ENCODE results near the gene PMEL. TPM values are rescaled to one million over a fixed set of nuclear protein-coding genes. Genes with fewer than 3 reads are reported as not detected.

PMEL gene
- total and polyA plus RNA-seq, 4 donors = 1.1 to 4.5 (median 2.4) TPM

- Histone ChIP-seq H3K36me3 (ENCODE audit: control insufficient read depth in 4 of 4, insufficient read depth in 3 of 4, low read depth in 1 of 4, low read length in 3 of 4) (no peaks in the 10 kb centered on the region), H3K9me3 (ENCODE audit: control insufficient read depth in 4 of 4, low read length in 3 of 4) (no peaks in the 10 kb centered on the region), H3K27me3 (ENCODE audit: control insufficient read depth in 4 of 4, insufficient read depth in 4 of 4, low read length in 3 of 4) (no peaks in the 10 kb centered on the region), H3K9ac (ENCODE audit: low read depth in 1 of 2, low read length in 2 of 2) (no peak overlapping the region), H3K4me1 (ENCODE audit: control insufficient read depth in 4 of 4, insufficient read depth in 4 of 4, low read length in 3 of 4) (peaks cover 0 to 7% (median 5%) of the 10 kb centered on the region in 4 donors), H3K27ac (ENCODE audit: low read depth in 1 of 2, low read length in 2 of 2) (no peak overlapping the region), H3K4me3 (ENCODE audit: low read depth in 1 of 3, low read length in 3 of 3) (no peak overlapping the region)
- no peak for TF ChIP-seq JUND (IDR thresholded peaks at IDR 0.05)
- TF ChIP-seq ZBTB33 (IDR thresholded peaks at IDR 0.05) = no peak
- DNase-seq (ENCODE audit: low spot score) = no peak
- 95% methylated on average over 1 of the region's 1 CpG for WGBS
Measured at GRCh38 chr12:55942577-55943136, 23.2 kb downstream of the PMEL start.

- Histone ChIP-seq H3K27me3 (ENCODE audit: control insufficient read depth in 4 of 4, insufficient read depth in 4 of 4, low read length in 3 of 4) (no peaks in the 10 kb centered on the region), H3K36me3 (ENCODE audit: control insufficient read depth in 4 of 4, insufficient read depth in 3 of 4, low read depth in 1 of 4, low read length in 3 of 4) (no peaks in the 10 kb centered on the region), H3K9ac (ENCODE audit: low read depth in 1 of 2, low read length in 2 of 2) (no peak overlapping the region), H3K4me1 (ENCODE audit: control insufficient read depth in 4 of 4, insufficient read depth in 4 of 4, low read length in 3 of 4) (peaks cover 0 to 7% (median 5%) of the 10 kb centered on the region in 4 donors), H3K27ac (ENCODE audit: low read depth in 1 of 2, low read length in 2 of 2) (no peak overlapping the region), H3K9me3 (ENCODE audit: control insufficient read depth in 4 of 4, low read length in 3 of 4) (no peaks in the 10 kb centered on the region), H3K4me3 (ENCODE audit: low read depth in 1 of 3, low read length in 3 of 3) (no peak overlapping the region)
- 82% methylated on average over 4 of the region's 4 CpGs for WGBS
- DNase-seq (ENCODE audit: low spot score) = no peak
- TF ChIP-seq CTCF (IDR thresholded peaks at IDR 0.05; ENCODE audit: low read depth, low read length, missing input control) (no peak), YY1 (IDR thresholded peaks at IDR 0.05) (no peak), NR2F2 (IDR thresholded peaks at IDR 0.05) (no peak), ZBTB33 (IDR thresholded peaks at IDR 0.05) (no peak), MAX (IDR thresholded peaks at IDR 0.05) (no peak), FOXA2 (IDR thresholded peaks at IDR 0.05) (no peak), RXRA (IDR thresholded peaks at IDR 0.05) (no peak)
Measured at GRCh38 chr12:55942055-55942454, 23.8 kb downstream of the PMEL start.

GRCh38 chr12:55940065-55940732, 25.6 kb downstream of the PMEL start:
- Histone ChIP-seq H3K27me3 (ENCODE audit: control insufficient read depth in 4 of 4, insufficient read depth in 4 of 4, low read length in 3 of 4) (no peaks in the 10 kb centered on the region), H3K9ac (ENCODE audit: low read depth in 1 of 2, low read length in 2 of 2) (no peak overlapping the region), H3K4me3 (ENCODE audit: low read depth in 1 of 3, low read length in 3 of 3) (peak overlapping the region in 2 of 3 donors; percentile 36 to 49), H3K9me3 (ENCODE audit: control insufficient read depth in 4 of 4, low read length in 3 of 4) (no peaks in the 10 kb centered on the region), H3K4me1 (ENCODE audit: control insufficient read depth in 4 of 4, insufficient read depth in 4 of 4, low read length in 3 of 4) (peaks cover 0 to 7% (median 5%) of the 10 kb centered on the region in 4 donors), H3K36me3 (ENCODE audit: control insufficient read depth in 4 of 4, insufficient read depth in 3 of 4, low read depth in 1 of 4, low read length in 3 of 4) (no peaks in the 10 kb centered on the region), H3K27ac (ENCODE audit: low read depth in 1 of 2, low read length in 2 of 2) (no peak overlapping the region)
- 11% methylated on average over 18 of the region's 18 CpGs for WGBS
- peak; percentile 85 for DNase-seq (ENCODE audit: low spot score)
- no peak for TF ChIP-seq FOXA1 (IDR thresholded peaks at IDR 0.05)
- TF ChIP-seq ZBTB33 (IDR thresholded peaks at IDR 0.05) = no peak
- TF ChIP-seq RAD21 (IDR thresholded peaks at IDR 0.05) = peak; percentile 92 to 94
- TF ChIP-seq EGR1 (IDR thresholded peaks at IDR 0.05; ENCODE audit: low read depth in 2 of 2) = no peak
- TF ChIP-seq MAX (IDR thresholded peaks at IDR 0.05) = no peak
- TF ChIP-seq YY1 (IDR thresholded peaks at IDR 0.05) = peak; percentile 14
- TF ChIP-seq HNF4G (IDR thresholded peaks at IDR 0.05) = no peak
- TF ChIP-seq SP1 (IDR thresholded peaks at IDR 0.05) = no peak
- peak in 1 of 2 donors; percentile 27 for TF ChIP-seq RXRA (IDR thresholded peaks at IDR 0.05)
- peak; percentile 86 for TF ChIP-seq CTCF (IDR thresholded peaks at IDR 0.05; ENCODE audit: low read depth, low read length, missing input control)
- TF ChIP-seq HNF4A (conservative IDR thresholded peaks at IDR 0.05) = no peak
- TF ChIP-seq GABPA (IDR thresholded peaks at IDR 0.05 in 1 of 2, conservative IDR thresholded peaks at IDR 0.05 in 1 of 2) = no peak

Data from liver (tissue), 9 donors.